ENCODE data around the gene SLC44A5. TPM values are rescaled to one million over a fixed set of nuclear protein-coding genes. Genes with fewer than 3 reads are reported as not detected.
"Not testable (repeated sequence)": the region's sequence is repeated elsewhere in the genome, so short reads cannot be mapped to it uniquely, and the experiment has no call there.

The SLC44A5 gene
- total and polyA plus RNA-seq, 4 donors: 0.13 to 1.1 (median 0.22) TPM

GRCh38 chr1:75261946-75262345 lies 349.0 kb downstream of the SLC44A5 start:
- not testable (repeated sequence) for H3K9ac ChIP-seq (ENCODE audit: low read depth in 1 of 2, low read length in 2 of 2); H3K4me3 ChIP-seq (ENCODE audit: low read depth in 1 of 3, low read length in 3 of 3); H3K27ac ChIP-seq (ENCODE audit: low read depth in 1 of 2, low read length in 2 of 2); H3K4me1 ChIP-seq (ENCODE audit: control insufficient read depth in 4 of 4, insufficient read depth in 4 of 4, low read length in 3 of 4); DNase-seq (ENCODE audit: low spot score); H3K27me3 ChIP-seq (ENCODE audit: control insufficient read depth in 4 of 4, insufficient read depth in 4 of 4, low read length in 3 of 4); H3K9me3 ChIP-seq (ENCODE audit: control insufficient read depth in 4 of 4, low read length in 3 of 4); H3K36me3 ChIP-seq (ENCODE audit: control insufficient read depth in 4 of 4, insufficient read depth in 3 of 4, low read depth in 1 of 4, low read length in 3 of 4)
- 78% methylated on average over 2 of the region's 2 CpGs for WGBS

- H3K4me3 ChIP-seq (ENCODE audit: low read depth in 1 of 3, low read length in 3 of 3): no peak overlapping the region
- WGBS: 79% methylated on average over 4 of the region's 4 CpGs
- H3K4me1 ChIP-seq (ENCODE audit: control insufficient read depth in 4 of 4, insufficient read depth in 4 of 4, low read length in 3 of 4): no peaks in the 10 kb centered on the region
Measured at GRCh38 chr1:75258351-75258750, 352.6 kb downstream of the SLC44A5 start.

DNA sequence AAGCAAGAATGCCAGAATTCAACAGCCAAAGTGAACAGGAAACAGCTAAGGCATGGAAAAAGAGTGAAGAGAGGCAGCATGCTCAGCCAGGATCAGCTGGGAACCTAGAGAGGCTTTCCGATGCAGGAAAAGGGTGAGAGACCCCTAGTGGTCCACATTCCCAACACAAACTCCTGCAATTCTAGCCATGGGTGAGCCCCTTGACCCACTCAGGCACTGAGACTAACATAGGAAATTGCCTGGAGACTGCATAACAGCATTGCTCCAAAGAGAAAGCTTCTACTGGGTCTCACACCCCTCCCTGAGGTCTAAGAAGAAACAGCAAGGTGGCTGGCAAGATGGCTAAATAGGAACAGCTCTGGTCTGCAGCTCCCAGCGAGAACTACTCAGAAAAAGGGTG lies 353.5 kb downstream of the SLC44A5 start:
- Histone ChIP-seq H3K27ac (ENCODE audit: low read depth in 1 of 2, low read length in 2 of 2) (no peak overlapping the region), H3K4me1 (ENCODE audit: control insufficient read depth in 4 of 4, insufficient read depth in 4 of 4, low read length in 3 of 4) (no peaks in the 10 kb centered on the region), H3K36me3 (ENCODE audit: control insufficient read depth in 4 of 4, insufficient read depth in 3 of 4, low read depth in 1 of 4, low read length in 3 of 4) (no peaks in the 10 kb centered on the region), H3K4me3 (ENCODE audit: low read depth in 1 of 3, low read length in 3 of 3) (no peak overlapping the region), H3K27me3 (ENCODE audit: control insufficient read depth in 4 of 4, insufficient read depth in 4 of 4, low read length in 3 of 4) (no peaks in the 10 kb centered on the region), H3K9me3 (ENCODE audit: control insufficient read depth in 4 of 4, low read length in 3 of 4) (no peaks in the 10 kb centered on the region), H3K9ac (ENCODE audit: low read depth in 1 of 2, low read length in 2 of 2) (no peak overlapping the region)
- DNase-seq (ENCODE audit: low spot score): no peak
- WGBS: 49% methylated on average over 2 of the region's 2 CpGs
- TF ChIP-seq EGR1 (IDR thresholded peaks at IDR 0.05; ENCODE audit: low read depth in 2 of 2) (no peak), FOXA1 (IDR thresholded peaks at IDR 0.05) (no peak), GABPA (IDR thresholded peaks at IDR 0.05 in 1 of 2, conservative IDR thresholded peaks at IDR 0.05 in 1 of 2) (no peak), REST (IDR thresholded peaks at IDR 0.05) (no peak), CTCF (IDR thresholded peaks at IDR 0.05; ENCODE audit: low read depth, low read length, missing input control) (no peak), HNF4G (IDR thresholded peaks at IDR 0.05) (no peak), ATF3 (IDR thresholded peaks at IDR 0.05) (no peak), FOXA2 (IDR thresholded peaks at IDR 0.05) (no peak), NR2F2 (IDR thresholded peaks at IDR 0.05) (no peak), HNF4A (conservative IDR thresholded peaks at IDR 0.05) (no peak), JUND (IDR thresholded peaks at IDR 0.05) (no peak), YY1 (IDR thresholded peaks at IDR 0.05) (no peak), RAD21 (IDR thresholded peaks at IDR 0.05) (no peak), RXRA (IDR thresholded peaks at IDR 0.05) (no peak), SP1 (IDR thresholded peaks at IDR 0.05) (no peak)
- TF ChIP-seq, protein P1, sequence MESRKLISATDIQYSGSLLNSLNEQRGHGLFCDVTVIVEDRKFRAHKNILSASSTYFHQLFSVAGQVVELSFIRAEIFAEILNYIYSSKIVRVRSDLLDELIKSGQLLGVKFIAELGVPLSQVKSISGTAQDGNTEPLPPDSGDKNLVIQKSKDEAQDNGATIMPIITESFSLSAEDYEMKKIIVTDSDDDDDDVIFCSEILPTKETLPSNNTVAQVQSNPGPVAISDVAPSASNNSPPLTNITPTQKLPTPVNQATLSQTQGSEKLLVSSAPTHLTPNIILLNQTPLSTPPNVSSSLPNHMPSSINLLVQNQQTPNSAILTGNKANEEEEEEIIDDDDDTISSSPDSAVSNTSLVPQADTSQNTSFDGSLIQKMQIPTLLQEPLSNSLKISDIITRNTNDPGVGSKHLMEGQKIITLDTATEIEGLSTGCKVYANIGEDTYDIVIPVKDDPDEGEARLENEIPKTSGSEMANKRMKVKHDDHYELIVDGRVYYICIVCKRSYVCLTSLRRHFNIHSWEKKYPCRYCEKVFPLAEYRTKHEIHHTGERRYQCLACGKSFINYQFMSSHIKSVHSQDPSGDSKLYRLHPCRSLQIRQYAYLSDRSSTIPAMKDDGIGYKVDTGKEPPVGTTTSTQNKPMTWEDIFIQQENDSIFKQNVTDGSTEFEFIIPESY (IDR thresholded peaks at IDR 0.05): no peak

More at GRCh38 chr1:75258351-75258750, 352.6 kb downstream of the SLC44A5 start:
- Histone ChIP-seq H3K27me3 (ENCODE audit: control insufficient read depth in 4 of 4, insufficient read depth in 4 of 4, low read length in 3 of 4) (no peaks in the 10 kb centered on the region), H3K9me3 (ENCODE audit: control insufficient read depth in 4 of 4, low read length in 3 of 4) (no peaks in the 10 kb centered on the region), H3K9ac (ENCODE audit: low read depth in 1 of 2, low read length in 2 of 2) (no peak overlapping the region), H3K27ac (ENCODE audit: low read depth in 1 of 2, low read length in 2 of 2) (no peak overlapping the region), H3K36me3 (ENCODE audit: control insufficient read depth in 4 of 4, insufficient read depth in 3 of 4, low read depth in 1 of 4, low read length in 3 of 4) (no peaks in the 10 kb centered on the region)
- no peak for TF ChIP-seq HNF4G (IDR thresholded peaks at IDR 0.05)
- no peak for TF ChIP-seq SP1 (IDR thresholded peaks at IDR 0.05)
- no peak for TF ChIP-seq JUND (IDR thresholded peaks at IDR 0.05)
- TF ChIP-seq RAD21 (IDR thresholded peaks at IDR 0.05): no peak
- TF ChIP-seq, protein P1 (IDR thresholded peaks at IDR 0.05): no peak
- TF ChIP-seq MAX (IDR thresholded peaks at IDR 0.05): no peak
- TF ChIP-seq NR2F2 (IDR thresholded peaks at IDR 0.05): no peak
- no peak for TF ChIP-seq FOXA1 (IDR thresholded peaks at IDR 0.05)
- no peak for DNase-seq (ENCODE audit: low spot score)
